Smooth muscle cell (in vitro differentiated cells): ENCODE data around the gene PCDH15. TPM values are rescaled to one million over a fixed set of nuclear protein-coding genes. Genes with fewer than 3 reads are reported as not detected.

ENCODE experiments used
- DNase-seq: peaks from one replicate; lab custom pipeline; 2025; ENCODE audit not compliant: unreplicated experiment; lab: John Stamatoyannopoulos, UW
- H2AFZ ChIP-seq: fragments of 200-600 bp; sonication (generic); 2 replicates; pipeline ENCODE4 v1.6.0; 2016; ENCODE audit warnings: antibody characterized with exemption, low read depth, mild to moderate bottlenecking
- H3F3A ChIP-seq: fragments of 200-600 bp; sonication (generic); 2 replicates; pipeline ENCODE4 v1.6.0; 2017; ENCODE audit warnings: antibody characterized with exemption, low read depth
- H3K27ac ChIP-seq: fragments of 200-600 bp; sonication (generic); 2 replicates; pipeline ENCODE4 v1.5.1; 2016; ENCODE audit warnings: low read depth, mild to moderate bottlenecking
- H3K27me3 ChIP-seq: fragments of 200-600 bp; sonication (generic); 2 replicates; pipeline ENCODE4 v1.6.1; 2016; ENCODE audit warnings: low read depth, mild to moderate bottlenecking
- H3K36me3 ChIP-seq: fragments of 200-600 bp; sonication (generic); 2 replicates; pipeline ENCODE4 v1.5.1; 2016; ENCODE audit warnings: low read depth
- H3K4me1 ChIP-seq: fragments of 200-600 bp; sonication (generic); 2 replicates; pipeline ENCODE4 v1.5.1; 2016; ENCODE audit warnings: low read depth
- H3K4me2 ChIP-seq: fragments of 200-600 bp; sonication (generic); 2 replicates; pipeline ENCODE4 v1.6.0; 2016; ENCODE audit warnings: mild to moderate bottlenecking
- H3K4me3 ChIP-seq: fragments of 200-600 bp; sonication (generic); 2 replicates; pipeline ENCODE4 v1.5.1; 2016; ENCODE audit warnings: mild to moderate bottlenecking
- H3K79me2 ChIP-seq: fragments of 200-600 bp; sonication (generic); 2 replicates; pipeline ENCODE4 v1.6.0; 2016; ENCODE audit warnings: low read depth, mild to moderate bottlenecking
- H3K9ac ChIP-seq: fragments of 200-600 bp; sonication (generic); 2 replicates; pipeline ENCODE4 v1.6.0; 2016; ENCODE audit warnings: low read depth
- H3K9me3 ChIP-seq: fragments of 200-600 bp; sonication (generic); replicated peaks from 2 replicates; pipeline ENCODE4 v1.5.1; 2016; ENCODE audit warnings: low read depth
- H4K20me1 ChIP-seq: fragments of 200-600 bp; sonication (generic); 2 replicates; pipeline ENCODE4 v1.6.0; 2016; ENCODE audit warnings: low read depth
- WGBS: methylation state at CpG from one replicate; pipeline ENCODE4 v1.1.7; 2016; ENCODE audit warnings: low lambda C conversion rate; 5-methylcytosine and 5-hydroxymethylcytosine counted together
- polyA plus RNA-seq: library from polyadenylated mRNA; unstranded; fragments of >200 nt; fragmentation: Nextera tagmentation; extraction: Ambion mirVana; gene quantifications from 2 replicates; pipeline ENCODE4 v1.2.1, GENCODE V29; 2016
- total RNA-seq: library from RNA; depleted of rRNA; stranded (reverse); fragments of >200 nt; gene quantifications from 2 replicates; pipeline ENCODE4 v1.2.3, GENCODE V29; 2014
- TF ChIP-seq, protein P1 (sequence below): fragments of 200-600 bp; sonication (generic); IDR thresholded peaks from 2 replicates; pipeline ENCODE4 v1.5.1; 2017; ENCODE audit warnings: borderline replicate concordance, mild to moderate bottlenecking, antibody characterized with exemption; ENCODE audit not compliant: insufficient read depth, poor library complexity, severe bottlenecking

PCDH15 gene
- total and polyA plus RNA-seq, 2 experiments from 2014 or later: not detected

DNA sequence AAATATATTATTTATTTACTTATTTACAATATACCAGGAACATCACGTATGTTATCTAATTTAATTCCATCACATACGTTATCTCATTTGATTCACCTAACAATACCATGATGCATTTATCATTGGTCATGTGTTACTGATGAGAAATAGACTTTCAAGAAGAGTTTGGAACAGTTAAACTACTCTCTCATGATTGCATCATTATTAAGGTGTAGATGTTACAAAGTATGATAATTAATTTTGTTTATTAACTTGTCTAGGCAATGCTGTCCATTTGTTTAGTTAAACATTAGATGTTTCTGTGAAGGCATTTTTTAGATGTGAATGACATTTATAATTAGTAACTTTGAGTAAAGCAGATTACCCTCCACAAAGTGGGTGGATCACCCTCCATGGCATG lies 32.0 kb upstream of the PCDH15 start:
- WGBS: 45% methylated on average over 2 of the region's 2 CpGs
- no peak overlapping the region for H3K9ac ChIP-seq
- H4K20me1 ChIP-seq: no peaks in the 10 kb centered on the region

DNA sequence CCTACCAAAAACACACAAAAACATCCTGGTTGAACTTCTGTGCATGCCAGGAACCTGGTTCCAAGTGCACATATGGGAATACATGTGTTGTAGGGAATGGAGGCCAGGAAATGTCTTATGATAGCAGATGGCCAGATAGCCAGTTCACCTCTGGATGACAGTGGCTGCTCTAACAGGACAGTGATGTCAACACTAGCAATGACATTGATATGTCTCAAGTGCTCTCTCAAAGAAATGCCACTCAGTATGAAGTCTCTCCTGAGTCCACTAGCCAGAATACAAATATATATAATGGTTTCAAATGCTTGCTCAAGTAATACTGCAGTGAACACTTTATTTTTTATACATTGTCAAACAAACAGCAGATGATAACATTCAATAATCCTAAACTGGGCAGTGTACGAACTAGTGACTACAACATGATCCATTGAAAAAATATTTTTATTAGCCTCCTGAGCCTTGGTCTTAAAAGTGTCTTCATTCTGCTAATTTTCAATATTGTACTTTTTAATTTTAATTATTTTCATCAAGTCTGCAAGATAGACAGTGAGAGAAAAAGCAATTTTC lies 26.0 kb upstream of the PCDH15 start:
- Histone ChIP-seq H3K27me3 (no peaks in the 10 kb centered on the region), H4K20me1 (no peaks in the 10 kb centered on the region), H3K4me3 (no peak overlapping the region), H3K79me2 (no peaks in the 10 kb centered on the region), H3F3A (no peaks in the 10 kb centered on the region), H3K4me2 (no peak overlapping the region), H3K4me1 (no peaks in the 10 kb centered on the region), H3K36me3 (no peaks in the 10 kb centered on the region), H3K27ac (no peak overlapping the region), H3K9ac (no peak overlapping the region), H2AFZ (no peak overlapping the region), H3K9me3 (no peaks in the 10 kb centered on the region)
- 82% methylated on average over 1 of the region's 1 CpG for WGBS
- TF ChIP-seq, protein P1, sequence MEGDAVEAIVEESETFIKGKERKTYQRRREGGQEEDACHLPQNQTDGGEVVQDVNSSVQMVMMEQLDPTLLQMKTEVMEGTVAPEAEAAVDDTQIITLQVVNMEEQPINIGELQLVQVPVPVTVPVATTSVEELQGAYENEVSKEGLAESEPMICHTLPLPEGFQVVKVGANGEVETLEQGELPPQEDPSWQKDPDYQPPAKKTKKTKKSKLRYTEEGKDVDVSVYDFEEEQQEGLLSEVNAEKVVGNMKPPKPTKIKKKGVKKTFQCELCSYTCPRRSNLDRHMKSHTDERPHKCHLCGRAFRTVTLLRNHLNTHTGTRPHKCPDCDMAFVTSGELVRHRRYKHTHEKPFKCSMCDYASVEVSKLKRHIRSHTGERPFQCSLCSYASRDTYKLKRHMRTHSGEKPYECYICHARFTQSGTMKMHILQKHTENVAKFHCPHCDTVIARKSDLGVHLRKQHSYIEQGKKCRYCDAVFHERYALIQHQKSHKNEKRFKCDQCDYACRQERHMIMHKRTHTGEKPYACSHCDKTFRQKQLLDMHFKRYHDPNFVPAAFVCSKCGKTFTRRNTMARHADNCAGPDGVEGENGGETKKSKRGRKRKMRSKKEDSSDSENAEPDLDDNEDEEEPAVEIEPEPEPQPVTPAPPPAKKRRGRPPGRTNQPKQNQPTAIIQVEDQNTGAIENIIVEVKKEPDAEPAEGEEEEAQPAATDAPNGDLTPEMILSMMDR: no peak
- no peak for DNase-seq

More for the DNA sequence above, 32.0 kb upstream of the PCDH15 start:
- DNase-seq: no peak
- H3K27ac ChIP-seq: no peak overlapping the region
- no peaks in the 10 kb centered on the region for H3K4me1 ChIP-seq
- no peak overlapping the region for H3K4me3 ChIP-seq
- H3K27me3 ChIP-seq: no peaks in the 10 kb centered on the region
- H3K79me2 ChIP-seq: no peaks in the 10 kb centered on the region
- no peak overlapping the region for H3K4me2 ChIP-seq
- H2AFZ ChIP-seq: no peak overlapping the region
- H3F3A ChIP-seq: no peaks in the 10 kb centered on the region
- TF ChIP-seq, protein P1: no peak
- no peaks in the 10 kb centered on the region for H3K36me3 ChIP-seq
- H3K9me3 ChIP-seq: no peaks in the 10 kb centered on the region

DNA sequence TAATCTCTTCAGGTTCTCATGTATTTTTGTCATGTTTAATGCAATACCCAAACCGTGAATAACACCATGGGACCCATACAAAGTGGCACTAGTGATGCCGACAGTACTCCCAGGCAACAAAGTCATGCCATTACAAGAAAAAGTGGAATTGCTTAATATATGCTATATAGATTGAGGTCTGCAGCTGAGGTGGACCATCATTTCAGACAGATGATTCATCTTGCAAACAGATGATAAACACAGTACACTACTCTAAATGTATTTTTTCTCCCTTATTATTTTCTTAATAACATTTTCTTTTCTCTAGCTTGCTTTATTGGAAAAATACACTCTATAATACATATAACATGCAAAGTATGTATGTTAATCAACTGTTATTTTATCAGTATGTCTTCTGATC lies 14.6 kb upstream of the PCDH15 start:
- Histone ChIP-seq H3K79me2 (no peaks in the 10 kb centered on the region), H3F3A (no peaks in the 10 kb centered on the region), H3K36me3 (no peaks in the 10 kb centered on the region), H3K9ac (no peak overlapping the region), H3K27ac (no peak overlapping the region), H2AFZ (no peak overlapping the region), H3K4me2 (no peak overlapping the region), H3K4me3 (no peak overlapping the region), H3K27me3 (no peaks in the 10 kb centered on the region), H3K9me3 (no peaks in the 10 kb centered on the region), H4K20me1 (no peaks in the 10 kb centered on the region), H3K4me1 (no peaks in the 10 kb centered on the region)
- WGBS: 89% methylated on average over 2 of the region's 2 CpGs
- TF ChIP-seq, protein P1: no peak
- DNase-seq: no peak
